NCI-H128 (cell line): ENCODE measurements around the gene ERC1.
"Not testable (repeated sequence)": the region's sequence is repeated elsewhere in the genome, so short reads cannot be mapped to it uniquely, and the experiment has no call there.

Source experiments
- DNase-seq: peaks from one replicate; lab custom pipeline; 2025; ENCODE audit not compliant: unreplicated experiment; lab: John Stamatoyannopoulos, UW

Gene ERC1

GRCh38 chr12:1020389-1020788 lies 29.4 kb downstream of the ERC1 start:
- DNase-seq: no peak

- no peak for DNase-seq
Measured at GRCh38 chr12:1022032-1022970, 31.3 kb downstream of the ERC1 start.

- no peak for DNase-seq
Measured at GRCh38 chr12:1030779-1031178, 39.8 kb downstream of the ERC1 start.

GRCh38 chr12:1034243-1034642 lies 43.2 kb downstream of the ERC1 start:
- DNase-seq: no peak

- DNase-seq: no peak
Measured at GRCh38 chr12:1034751-1035457, 43.9 kb downstream of the ERC1 start.

- DNase-seq: no peak
Measured at GRCh38 chr12:1041478-1041877, 50.5 kb downstream of the ERC1 start.

- no peak for DNase-seq
Measured at GRCh38 chr12:1044199-1044598, 53.2 kb downstream of the ERC1 start.

- DNase-seq: no peak
Measured at GRCh38 chr12:1044696-1045095, 53.7 kb downstream of the ERC1 start.

- no peak for DNase-seq
Measured at GRCh38 chr12:1046727-1047126, 55.7 kb downstream of the ERC1 start.

- DNase-seq: no peak
Measured at GRCh38 chr12:1047898-1048660, 57.1 kb downstream of the ERC1 start.

GRCh38 chr12:1050059-1050707 lies 59.2 kb downstream of the ERC1 start:
- DNase-seq: no peak

GRCh38 chr12:1051672-1052071 lies 60.6 kb downstream of the ERC1 start:
- not testable (repeated sequence) for DNase-seq

- no peak for DNase-seq
Measured at GRCh38 chr12:1053690-1054089, 62.7 kb downstream of the ERC1 start.

GRCh38 chr12:1054117-1054870 lies 63.3 kb downstream of the ERC1 start:
- DNase-seq: no peak

- no peak for DNase-seq
Measured at GRCh38 chr12:1056390-1056789, 65.4 kb downstream of the ERC1 start.

GRCh38 chr12:1058423-1058822 lies 67.4 kb downstream of the ERC1 start:
- no peak for DNase-seq

- DNase-seq: no peak
Measured at GRCh38 chr12:1059162-1059561, 68.1 kb downstream of the ERC1 start.

GRCh38 chr12:1063852-1064251 lies 72.8 kb downstream of the ERC1 start:
- no peak for DNase-seq

GRCh38 chr12:1064317-1064716 lies 73.3 kb downstream of the ERC1 start:
- DNase-seq: no peak

- DNase-seq: no peak
Measured at GRCh38 chr12:1065629-1066028, 74.6 kb downstream of the ERC1 start.
